Measurements from ENCODE around the gene PLXNA4.
"Not testable (repeated sequence)": the region's sequence is repeated elsewhere in the genome, so short reads cannot be mapped to it uniquely, and the experiment has no call there.

The PLXNA4 gene

DNA sequence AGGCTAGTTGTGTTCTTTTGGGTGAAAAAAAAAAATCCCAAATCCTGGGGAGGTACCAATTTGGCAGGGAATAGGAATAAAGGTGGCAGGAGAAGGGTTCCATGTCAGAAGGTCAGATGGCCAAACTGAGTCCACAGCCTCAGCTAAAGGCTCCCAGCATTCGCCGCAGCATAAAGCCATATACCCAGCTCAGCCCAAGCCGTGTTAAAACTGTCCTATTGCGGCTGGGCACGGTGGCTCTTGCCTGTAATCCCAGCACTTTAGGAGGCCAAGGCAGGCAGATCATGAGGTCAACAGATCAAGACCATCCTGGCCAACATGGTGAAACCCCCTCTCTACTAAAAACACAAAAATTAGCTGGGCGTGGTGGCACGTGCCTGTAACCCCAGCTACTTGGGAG is 410.6 kb downstream of the PLXNA4 start:
- H3K27me3 ChIP-seq (ENCODE audit: insufficient read depth, low read length); H3K4me2 ChIP-seq (ENCODE audit: low read length); H4K91ac ChIP-seq (ENCODE audit: low read depth, low read length); H3K4me3 ChIP-seq (ENCODE audit: low read depth, low read length); H3K23ac ChIP-seq (ENCODE audit: low read length); H3K14ac ChIP-seq (ENCODE audit: low read length); H3K79me1 ChIP-seq (ENCODE audit: low read length); H2BK120ac ChIP-seq (ENCODE audit: insufficient read depth, low read length, poor library complexity); DNase-seq; H3K18ac ChIP-seq (ENCODE audit: low read length); H4K12ac ChIP-seq (ENCODE audit: low read depth, low read length); H3K4ac ChIP-seq (ENCODE audit: low read depth, low read length); H2AK5ac ChIP-seq (ENCODE audit: low read length); H3K9ac ChIP-seq (ENCODE audit: low read length); H3K9me3 ChIP-seq (ENCODE audit: insufficient read depth, low read depth, low read length); H3K79me2 ChIP-seq (ENCODE audit: control insufficient read depth, insufficient read depth, low read length, poor library complexity); H2AFZ ChIP-seq (ENCODE audit: insufficient read depth, low read length, poor library complexity); H3K27ac ChIP-seq (ENCODE audit: low read depth, low read length); H3K36me3 ChIP-seq (ENCODE audit: control insufficient read depth in 1 of 2, insufficient read depth in 2 of 2, low read length in 2 of 2); H2BK12ac ChIP-seq (ENCODE audit: low read length); H2BK5ac ChIP-seq (ENCODE audit: low read depth, low read length, poor library complexity); H3K4me1 ChIP-seq (ENCODE audit: control insufficient read depth in 1 of 2, insufficient read depth in 2 of 2, low read length in 2 of 2); H4K8ac ChIP-seq (ENCODE audit: low read depth, low read length): not testable (repeated sequence)
- no CpG with 5 or more reads among the region's 7 CpGs for WGBS (ENCODE audit: extremely low coverage, insufficient coverage, insufficient read length)

DNA sequence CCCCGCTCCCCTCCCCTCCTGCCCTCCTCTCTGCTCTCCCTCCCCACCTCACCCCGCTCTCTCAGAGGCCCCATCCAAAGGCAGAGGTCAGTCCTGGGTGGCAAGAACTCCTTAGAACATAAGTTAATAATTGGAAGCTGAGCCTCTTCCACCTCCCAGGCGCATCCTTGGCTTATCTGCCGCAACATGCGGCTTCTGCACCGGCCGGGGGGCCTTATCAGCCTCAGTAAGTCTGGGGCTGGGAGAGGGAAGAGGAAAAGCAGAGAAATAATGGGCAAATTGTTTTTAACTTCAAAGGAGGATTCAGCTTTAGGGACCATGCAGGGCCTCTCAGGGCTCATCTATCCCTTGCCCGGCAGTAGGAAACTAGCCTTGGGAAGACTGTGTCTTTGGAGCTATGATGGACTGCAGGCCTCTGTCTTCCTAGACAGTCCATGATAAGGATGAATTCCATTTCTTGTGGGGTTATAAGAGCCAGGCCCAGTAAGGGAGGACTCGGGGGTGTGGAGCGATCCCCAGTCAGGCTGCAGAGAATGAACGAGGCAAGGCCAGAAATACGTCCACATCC is 411.6 kb downstream of the PLXNA4 start:
- Histone ChIP-seq H2BK12ac (ENCODE audit: low read length) (no peak overlapping the region), H3K4ac (ENCODE audit: low read depth, low read length) (no peak overlapping the region), H2AFZ (ENCODE audit: insufficient read depth, low read length, poor library complexity) (no peak overlapping the region), H3K27me3 (ENCODE audit: insufficient read depth, low read length) (no peaks in the 10 kb centered on the region), H3K79me1 (ENCODE audit: low read length) (no peaks in the 10 kb centered on the region), H3K4me2 (ENCODE audit: low read length) (no peak overlapping the region), H3K9ac (ENCODE audit: low read length) (no peak overlapping the region), H3K36me3 (ENCODE audit: control insufficient read depth in 1 of 2, insufficient read depth in 2 of 2, low read length in 2 of 2) (no peaks in the 10 kb centered on the region), H4K12ac (ENCODE audit: low read depth, low read length) (no peak overlapping the region), H3K4me1 (ENCODE audit: control insufficient read depth in 1 of 2, insufficient read depth in 2 of 2, low read length in 2 of 2) (no peaks in the 10 kb centered on the region), H3K79me2 (ENCODE audit: control insufficient read depth, insufficient read depth, low read length, poor library complexity) (no peaks in the 10 kb centered on the region), H2BK5ac (ENCODE audit: low read depth, low read length, poor library complexity) (no peak overlapping the region), H3K27ac (ENCODE audit: low read depth, low read length) (no peak overlapping the region), H2AK5ac (ENCODE audit: low read length) (no peak overlapping the region), H3K4me3 (ENCODE audit: low read depth, low read length) (no peak overlapping the region), H3K14ac (ENCODE audit: low read length) (no peak overlapping the region), H3K23ac (ENCODE audit: low read length) (no peak overlapping the region), H3K9me3 (ENCODE audit: insufficient read depth, low read depth, low read length) (peaks cover 5% of the 10 kb centered on the region), H2BK120ac (ENCODE audit: insufficient read depth, low read length, poor library complexity) (no peak overlapping the region), H4K91ac (ENCODE audit: low read depth, low read length) (no peak overlapping the region), H3K18ac (ENCODE audit: low read length) (no peak overlapping the region), H4K8ac (ENCODE audit: low read depth, low read length) (no peak overlapping the region)
- WGBS (ENCODE audit: extremely low coverage, insufficient coverage, insufficient read length): no CpG with 5 or more reads among the region's 12 CpGs
- no peak for DNase-seq

DNA sequence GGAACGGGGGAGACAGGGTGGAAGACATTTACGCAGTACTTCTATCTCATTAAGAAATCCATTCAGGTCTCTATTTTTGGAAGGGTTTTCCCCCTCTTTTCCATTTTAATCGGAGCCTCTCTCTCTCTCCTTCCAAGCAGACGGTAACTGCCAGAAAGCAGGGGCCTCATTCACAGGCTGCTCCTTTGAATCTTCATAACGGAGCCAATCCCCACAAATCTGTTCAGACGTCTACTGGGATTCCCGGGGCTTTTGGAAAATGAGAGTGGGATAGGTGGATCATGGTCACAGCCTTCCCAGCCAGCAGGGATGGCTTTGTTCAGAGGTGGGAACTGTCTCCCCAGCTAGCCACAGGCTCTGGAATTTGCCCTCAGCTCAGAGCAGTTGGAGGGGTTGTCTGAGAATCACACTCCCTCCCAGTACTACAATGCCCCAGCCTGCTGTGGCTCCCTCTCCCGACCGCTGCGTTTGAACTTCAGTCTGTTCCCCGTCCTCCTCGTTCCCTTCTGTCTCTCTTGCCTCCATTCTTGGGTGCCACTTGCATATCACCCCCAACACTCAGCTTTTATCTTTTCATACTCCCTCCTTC is 413.6 kb downstream of the PLXNA4 start:
- no peak overlapping the region for H2BK12ac ChIP-seq (ENCODE audit: low read length)
- no peak overlapping the region for H3K4me3 ChIP-seq (ENCODE audit: low read depth, low read length)
- H3K23ac ChIP-seq (ENCODE audit: low read length): no peak overlapping the region
- H3K36me3 ChIP-seq (ENCODE audit: control insufficient read depth in 1 of 2, insufficient read depth in 2 of 2, low read length in 2 of 2): no peaks in the 10 kb centered on the region
- no peaks in the 10 kb centered on the region for H3K79me2 ChIP-seq (ENCODE audit: control insufficient read depth, insufficient read depth, low read length, poor library complexity)
- no CpG with 5 or more reads among the region's 12 CpGs for WGBS (ENCODE audit: extremely low coverage, insufficient coverage, insufficient read length)
- no peak overlapping the region for H3K18ac ChIP-seq (ENCODE audit: low read length)
- H2BK120ac ChIP-seq (ENCODE audit: insufficient read depth, low read length, poor library complexity): no peak overlapping the region
- no peak overlapping the region for H4K8ac ChIP-seq (ENCODE audit: low read depth, low read length)
- H4K91ac ChIP-seq (ENCODE audit: low read depth, low read length): no peak overlapping the region
- no peak for DNase-seq
- no peak overlapping the region for H3K14ac ChIP-seq (ENCODE audit: low read length)
- H3K27ac ChIP-seq (ENCODE audit: low read depth, low read length): no peak overlapping the region
- H2BK5ac ChIP-seq (ENCODE audit: low read depth, low read length, poor library complexity): no peak overlapping the region
- no peak overlapping the region for H2AFZ ChIP-seq (ENCODE audit: insufficient read depth, low read length, poor library complexity)
- H3K4me1 ChIP-seq (ENCODE audit: control insufficient read depth in 1 of 2, insufficient read depth in 2 of 2, low read length in 2 of 2): no peaks in the 10 kb centered on the region
- no peak overlapping the region for H3K9ac ChIP-seq (ENCODE audit: low read length)
- peaks cover 3% of the 10 kb centered on the region for H3K9me3 ChIP-seq (ENCODE audit: insufficient read depth, low read depth, low read length)
- no peak overlapping the region for H2AK5ac ChIP-seq (ENCODE audit: low read length)
- H4K12ac ChIP-seq (ENCODE audit: low read depth, low read length): no peak overlapping the region
- no peak overlapping the region for H3K4me2 ChIP-seq (ENCODE audit: low read length)
- H3K79me1 ChIP-seq (ENCODE audit: low read length): no peaks in the 10 kb centered on the region
- no peak overlapping the region for H3K4ac ChIP-seq (ENCODE audit: low read depth, low read length)
- no peaks in the 10 kb centered on the region for H3K27me3 ChIP-seq (ENCODE audit: insufficient read depth, low read length)

DNA sequence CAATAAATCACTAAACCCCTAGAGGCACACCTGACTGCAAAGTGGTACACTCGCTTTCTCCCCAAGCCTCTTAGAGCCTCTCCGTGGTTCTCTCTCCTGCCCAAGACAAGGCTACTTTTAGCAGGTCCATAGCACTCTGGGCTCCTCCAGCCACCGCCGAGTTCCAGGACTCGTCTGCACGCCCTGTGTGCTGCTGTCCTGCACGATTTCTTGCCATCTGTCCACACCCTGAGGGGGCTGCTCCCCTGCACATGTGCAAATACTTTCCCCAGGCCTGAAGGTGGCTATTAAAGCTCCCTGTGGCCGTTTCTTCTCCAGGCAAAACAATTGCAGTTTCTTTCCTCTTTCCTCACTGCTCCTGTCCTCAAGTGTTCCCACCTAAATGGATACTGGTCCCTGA is 414.3 kb downstream of the PLXNA4 start:
- Histone ChIP-seq H3K79me2 (ENCODE audit: control insufficient read depth, insufficient read depth, low read length, poor library complexity) (no peaks in the 10 kb centered on the region), H3K9me3 (ENCODE audit: insufficient read depth, low read depth, low read length) (peaks cover 3% of the 10 kb centered on the region), H4K91ac (ENCODE audit: low read depth, low read length) (no peak overlapping the region), H3K9ac (ENCODE audit: low read length) (no peak overlapping the region), H3K4me3 (ENCODE audit: low read depth, low read length) (no peak overlapping the region), H4K12ac (ENCODE audit: low read depth, low read length) (no peak overlapping the region), H4K8ac (ENCODE audit: low read depth, low read length) (no peak overlapping the region), H3K23ac (ENCODE audit: low read length) (no peak overlapping the region), H3K27ac (ENCODE audit: low read depth, low read length) (no peak overlapping the region), H2AK5ac (ENCODE audit: low read length) (no peak overlapping the region), H3K36me3 (ENCODE audit: control insufficient read depth in 1 of 2, insufficient read depth in 2 of 2, low read length in 2 of 2) (no peaks in the 10 kb centered on the region), H3K4me2 (ENCODE audit: low read length) (no peak overlapping the region), H2BK120ac (ENCODE audit: insufficient read depth, low read length, poor library complexity) (no peak overlapping the region), H2BK5ac (ENCODE audit: low read depth, low read length, poor library complexity) (no peak overlapping the region), H3K27me3 (ENCODE audit: insufficient read depth, low read length) (no peaks in the 10 kb centered on the region), H3K14ac (ENCODE audit: low read length) (no peak overlapping the region), H3K79me1 (ENCODE audit: low read length) (no peaks in the 10 kb centered on the region), H3K4ac (ENCODE audit: low read depth, low read length) (no peak overlapping the region), H3K18ac (ENCODE audit: low read length) (no peak overlapping the region), H2BK12ac (ENCODE audit: low read length) (no peak overlapping the region), H3K4me1 (ENCODE audit: control insufficient read depth in 1 of 2, insufficient read depth in 2 of 2, low read length in 2 of 2) (no peaks in the 10 kb centered on the region), H2AFZ (ENCODE audit: insufficient read depth, low read length, poor library complexity) (no peak overlapping the region)
- WGBS (ENCODE audit: extremely low coverage, insufficient coverage, insufficient read length): no CpG with 5 or more reads among the region's 8 CpGs
- DNase-seq: no peak

All from trophoblast cell (in vitro differentiated cells and primary cell).